Mesendoderm (in vitro differentiated cells): ENCODE results near the gene RPL10A.
"Not testable (repeated sequence)": the region's sequence is repeated elsewhere in the genome, so short reads cannot be mapped to it uniquely, and the experiment has no call there.

Experiments
- DNase-seq: peaks from one replicate; pipeline ENCODE4 v3.0.0; 2013
- H2AK5ac ChIP-seq: 2 replicates; pipeline ENCODE4 v1.6.1; 2013; ENCODE audit warnings: low read length, inconsistent platforms
- H2BK120ac ChIP-seq: 2 replicates; pipeline ENCODE4 v1.6.1; 2013; ENCODE audit warnings: low read depth, mild to moderate bottlenecking, low read length, moderate library complexity, mixed read lengths
- H2BK15ac ChIP-seq: replicated peaks from 2 replicates; pipeline ENCODE4 v1.6.1; 2013; ENCODE audit warnings: low read depth, mild to moderate bottlenecking, moderate library complexity
- H2BK5ac ChIP-seq: 2 replicates; pipeline ENCODE4 v1.6.1; 2013; ENCODE audit warnings: low read length, inconsistent platforms
- H3K18ac ChIP-seq: 2 replicates; pipeline ENCODE4 v1.6.1; 2013; ENCODE audit warnings: mild to moderate bottlenecking, low read length, mixed read lengths
- H3K23ac ChIP-seq: one replicate; pipeline ENCODE4 v1.6.1; 2013; ENCODE audit warnings: low read length
- H3K27ac ChIP-seq: 2 replicates; pipeline ENCODE4 v1.5.1; 2013; ENCODE audit warnings: low read depth, mild to moderate bottlenecking, inconsistent platforms, low read length, moderate library complexity
- H3K27me3 ChIP-seq: 2 replicates; pipeline ENCODE4 v1.6.1; 2013; ENCODE audit warnings: low read length, control low read depth, mild to moderate bottlenecking, inconsistent platforms; ENCODE audit not compliant: insufficient read depth, poor library complexity
- H3K36me3 ChIP-seq: 2 replicates; pipeline ENCODE4 v1.6.1; 2013; ENCODE audit warnings: low read length, inconsistent platforms; ENCODE audit not compliant: control insufficient read depth, insufficient read depth
- H3K4ac ChIP-seq: one replicate; pipeline ENCODE4 v1.6.1; 2013; ENCODE audit warnings: low read depth, mild to moderate bottlenecking, low read length, moderate library complexity
- H3K4me1 ChIP-seq: 2 replicates; pipeline ENCODE4 v1.6.1; 2013; ENCODE audit warnings: low read depth, low read length, inconsistent platforms; ENCODE audit not compliant: control insufficient read depth
- H3K4me2 ChIP-seq: 2 replicates; pipeline ENCODE4 v1.6.1; 2013; ENCODE audit warnings: low read length
- H3K4me3 ChIP-seq: 2 replicates; pipeline ENCODE4 v1.5.1; 2013; ENCODE audit warnings: mild to moderate bottlenecking, low read length
- H3K56ac ChIP-seq: one replicate; pipeline ENCODE4 v1.6.1; 2013; ENCODE audit warnings: low read length
- H3K79me1 ChIP-seq: 2 replicates; pipeline ENCODE4 v1.6.1; 2013; ENCODE audit warnings: low read length, inconsistent platforms
- H3K79me2 ChIP-seq: 2 replicates; pipeline ENCODE4 v1.6.1; 2013; ENCODE audit warnings: mild to moderate bottlenecking, low read length; ENCODE audit not compliant: control insufficient read depth, insufficient read depth
- H3K9ac ChIP-seq: 2 replicates; pipeline ENCODE4 v1.6.1; 2013; ENCODE audit warnings: low read length, inconsistent platforms
- H4K5ac ChIP-seq: one replicate; pipeline ENCODE4 v1.6.1; 2013; ENCODE audit warnings: low read length
- H4K8ac ChIP-seq: one replicate; pipeline ENCODE4 v1.6.1; 2013; ENCODE audit warnings: low read depth, mild to moderate bottlenecking, control low read depth, low read length, moderate library complexity
- WGBS: extraction: QIAGEN DNeasy Blood & Tissue Kit; methylation state at CpG from one replicate; pipeline ENCODE4 v1.1.7; 2013; ENCODE audit warnings: low lambda C conversion rate, missing lambda C conversion rate; ENCODE audit not compliant: insufficient coverage; ENCODE audit errors: extremely low coverage; 5-methylcytosine and 5-hydroxymethylcytosine counted together

Gene RPL10A

GRCh38 chr6:35515939-35516338 is 47.7 kb downstream of the RPL10A start:
- not testable (repeated sequence) for H3K56ac ChIP-seq, H3K27me3 ChIP-seq, H2BK15ac ChIP-seq, H3K27ac ChIP-seq, H2BK120ac ChIP-seq, H3K23ac ChIP-seq, H2BK5ac ChIP-seq, H3K18ac ChIP-seq, H3K4me2 ChIP-seq, H3K4me1 ChIP-seq, H3K9ac ChIP-seq, H3K4ac ChIP-seq, H3K4me3 ChIP-seq, H4K8ac ChIP-seq, H4K5ac ChIP-seq, H3K79me1 ChIP-seq, H3K36me3 ChIP-seq, H2AK5ac ChIP-seq, DNase-seq, H3K79me2 ChIP-seq
- no CpG with 5 or more reads among the region's 6 CpGs for WGBS

DNA sequence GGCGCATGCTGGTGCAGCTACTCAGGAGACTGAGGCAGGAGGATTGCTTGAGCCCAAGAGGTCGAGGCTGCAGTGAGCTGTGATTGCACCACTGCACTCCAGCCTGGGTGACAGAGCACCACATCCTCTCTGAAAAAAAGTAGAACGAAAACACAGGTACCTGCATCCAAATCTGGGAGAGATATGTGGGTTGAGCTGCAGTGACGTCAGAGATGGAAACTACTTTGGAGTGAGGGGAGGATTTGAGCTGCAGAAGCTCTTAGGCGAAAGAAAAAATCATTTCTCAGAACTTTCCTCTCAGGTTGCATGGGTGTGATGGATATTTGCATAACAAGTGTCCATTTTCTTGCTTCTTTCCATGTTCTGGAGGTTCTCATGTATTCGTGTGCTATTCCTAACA is 48.5 kb downstream of the RPL10A start:
- WGBS, result no CpG with 5 or more reads among the region's 6 CpGs
- no peak overlapping the region for H2BK15ac ChIP-seq
- no peak overlapping the region for H3K4me2 ChIP-seq

DNA sequence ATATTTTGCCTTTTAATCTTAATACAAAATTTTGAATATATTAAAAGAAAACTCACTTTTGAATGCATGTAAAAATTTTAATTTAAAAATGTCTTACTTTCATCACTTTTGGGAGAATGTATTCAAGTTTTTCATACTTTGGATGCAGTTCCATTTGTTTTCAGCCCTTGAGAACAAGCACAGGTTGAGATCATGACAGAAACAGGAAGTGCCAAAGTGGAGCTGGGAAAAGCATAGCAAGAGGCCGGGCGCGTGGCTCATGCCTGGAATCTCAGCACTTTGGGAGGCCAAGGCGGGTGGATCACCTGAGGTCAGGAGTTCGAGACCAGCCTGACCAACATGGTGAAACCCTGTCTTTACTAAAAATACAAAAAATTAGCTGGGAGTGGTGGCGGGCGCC is 49.8 kb downstream of the RPL10A start:
- not testable (repeated sequence) for H3K56ac ChIP-seq, H3K27ac ChIP-seq, H3K4ac ChIP-seq, H3K23ac ChIP-seq, H2BK15ac ChIP-seq, H4K5ac ChIP-seq, H3K79me2 ChIP-seq, DNase-seq, H4K8ac ChIP-seq, H3K36me3 ChIP-seq, H3K9ac ChIP-seq, H2BK5ac ChIP-seq, H3K18ac ChIP-seq, H3K4me2 ChIP-seq, H3K79me1 ChIP-seq, H2AK5ac ChIP-seq, H3K27me3 ChIP-seq, H3K4me3 ChIP-seq, H3K4me1 ChIP-seq, H2BK120ac ChIP-seq
- no CpG with 5 or more reads among the region's 7 CpGs for WGBS

More for the DNA sequence above, 48.5 kb downstream of the RPL10A start:
- Histone ChIP-seq H3K27me3 (no peaks in the 10 kb centered on the region), H3K4me1 (no peaks in the 10 kb centered on the region), H3K79me2 (no peaks in the 10 kb centered on the region), H3K23ac (no peak overlapping the region), H3K36me3 (no peaks in the 10 kb centered on the region), H3K9ac (no peak overlapping the region), H3K4ac (no peak overlapping the region), H3K4me3 (no peak overlapping the region), H3K27ac (no peak overlapping the region), H2AK5ac (no peak overlapping the region), H3K79me1 (no peaks in the 10 kb centered on the region), H2BK120ac (no peak overlapping the region), H4K5ac (no peak overlapping the region), H4K8ac (no peak overlapping the region), H2BK5ac (no peak overlapping the region), H3K56ac (no peak overlapping the region), H3K18ac (no peak overlapping the region)
- no peak for DNase-seq

GRCh38 chr6:35518566-35519312 is 50.5 kb downstream of the RPL10A start:
- DNase-seq, result no peak
- WGBS, result no CpG with 5 or more reads among the region's 6 CpGs

GRCh38 chr6:35519313-35520015 is 51.3 kb downstream of the RPL10A start:
- H2BK5ac ChIP-seq, result no peak overlapping the region
- no peak overlapping the region for H2AK5ac ChIP-seq
- no peak overlapping the region for H3K27ac ChIP-seq
- no peaks in the 10 kb centered on the region for H3K4me1 ChIP-seq
- H2BK15ac ChIP-seq, result no peak overlapping the region
- no peak overlapping the region for H3K56ac ChIP-seq
- no peaks in the 10 kb centered on the region for H3K79me2 ChIP-seq
- no peak overlapping the region for H3K4ac ChIP-seq
- no peak overlapping the region for H3K9ac ChIP-seq
- no peak for DNase-seq
- no CpG with 5 or more reads among the region's 9 CpGs for WGBS
- H3K4me2 ChIP-seq, result no peak overlapping the region
- H2BK120ac ChIP-seq, result no peak overlapping the region
- no peak overlapping the region for H4K8ac ChIP-seq
- H3K36me3 ChIP-seq, result no peaks in the 10 kb centered on the region
- no peak overlapping the region for H3K4me3 ChIP-seq
- no peak overlapping the region for H4K5ac ChIP-seq
- H3K18ac ChIP-seq, result no peak overlapping the region
- H3K79me1 ChIP-seq, result no peaks in the 10 kb centered on the region
- no peaks in the 10 kb centered on the region for H3K27me3 ChIP-seq
- H3K23ac ChIP-seq, result no peak overlapping the region

More at GRCh38 chr6:35518566-35519312, 50.5 kb downstream of the RPL10A start:
- Histone ChIP-seq H3K18ac (no peak overlapping the region), H3K4me1 (no peaks in the 10 kb centered on the region), H3K36me3 (no peaks in the 10 kb centered on the region), H3K9ac (no peak overlapping the region), H4K5ac (no peak overlapping the region), H3K23ac (no peak overlapping the region), H2BK120ac (no peak overlapping the region), H2BK5ac (no peak overlapping the region), H2BK15ac (no peak overlapping the region), H3K4me2 (no peak overlapping the region), H3K79me2 (no peaks in the 10 kb centered on the region), H3K27ac (no peak overlapping the region), H3K4ac (no peak overlapping the region), H3K4me3 (no peak overlapping the region), H3K56ac (no peak overlapping the region), H3K27me3 (no peaks in the 10 kb centered on the region), H3K79me1 (no peaks in the 10 kb centered on the region), H2AK5ac (no peak overlapping the region), H4K8ac (no peak overlapping the region)
